Activated T-cell treated with anti-CD3 and anti-CD28 coated beads, Interleukin-2, amount 50 U/mL, for 24 hours (primary cell): ENCODE results near the gene TPD52L1.
"Not testable (repeated sequence)": the region's sequence is repeated elsewhere in the genome, so short reads cannot be mapped to it uniquely, and the experiment has no call there.

Experiments used
- DNase-seq: peaks from one replicate; pipeline ENCODE4 v3.0.0-alpha.2; 2020
- H3K27ac Mint-ChIP-seq: 2 replicates; pipeline ENCODE4 v1.8.0; 2020; ENCODE audit warnings: mild to moderate bottlenecking, mixed read lengths
- H3K27me3 Mint-ChIP-seq: 2 replicates; pipeline ENCODE4 v1.8.0; 2020; ENCODE audit warnings: mixed read lengths
- H3K36me3 Mint-ChIP-seq: 2 replicates; pipeline ENCODE4 v1.8.0; 2020; ENCODE audit warnings: low read depth, mixed read lengths
- H3K4me1 Mint-ChIP-seq: 2 replicates; pipeline ENCODE4 v1.8.0; 2020; ENCODE audit warnings: low read depth, mixed read lengths
- H3K4me3 Mint-ChIP-seq: 2 replicates; pipeline ENCODE4 v1.8.0; 2020; ENCODE audit warnings: mild to moderate bottlenecking, moderate library complexity, mixed read lengths
- H3K9me3 Mint-ChIP-seq: 2 replicates; pipeline ENCODE4 v1.8.0; 2020; ENCODE audit warnings: mixed read lengths

Gene TPD52L1

DNA sequence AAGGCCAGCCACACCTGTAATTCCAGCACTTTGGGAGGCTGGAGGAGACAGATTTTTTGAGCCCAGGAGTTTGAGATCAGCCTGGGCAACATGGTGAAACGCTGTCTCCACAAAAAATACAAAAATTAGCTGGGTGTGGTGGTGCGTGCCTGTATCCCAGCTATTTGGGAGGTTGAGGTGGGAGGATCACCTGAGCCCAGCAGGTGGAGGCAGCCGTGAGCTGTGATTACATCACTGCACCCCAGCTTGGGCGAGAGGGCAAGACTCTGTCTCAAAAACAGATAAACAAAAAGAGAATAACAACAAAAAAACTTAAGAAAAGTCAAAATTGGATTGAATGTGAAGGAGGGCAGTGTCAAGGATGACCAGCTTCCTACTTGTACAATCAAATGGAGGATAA lies 2.9 kb downstream of the TPD52L1 start:
- H3K36me3 Mint-ChIP-seq, result no peaks in the 10 kb centered on the region
- H3K4me3 Mint-ChIP-seq, result no peak overlapping the region
- H3K4me1 Mint-ChIP-seq, result peaks cover 9% of the 10 kb centered on the region
- H3K27ac Mint-ChIP-seq, result no peak overlapping the region
- H3K9me3 Mint-ChIP-seq, result no peaks in the 10 kb centered on the region
- peaks cover 41% of the 10 kb centered on the region for H3K27me3 Mint-ChIP-seq
- no peak for DNase-seq

- Mint-ChIP-seq H3K4me1 (peaks cover 9% of the 10 kb centered on the region), H3K9me3 (no peaks in the 10 kb centered on the region), H3K4me3 (no peak overlapping the region), H3K27ac (no peak overlapping the region), H3K27me3 (peaks cover 34% of the 10 kb centered on the region), H3K36me3 (no peaks in the 10 kb centered on the region)
- no peak for DNase-seq
Observed at GRCh38 chr6:125157280-125157679, 3.7 kb downstream of the TPD52L1 start.

DNA sequence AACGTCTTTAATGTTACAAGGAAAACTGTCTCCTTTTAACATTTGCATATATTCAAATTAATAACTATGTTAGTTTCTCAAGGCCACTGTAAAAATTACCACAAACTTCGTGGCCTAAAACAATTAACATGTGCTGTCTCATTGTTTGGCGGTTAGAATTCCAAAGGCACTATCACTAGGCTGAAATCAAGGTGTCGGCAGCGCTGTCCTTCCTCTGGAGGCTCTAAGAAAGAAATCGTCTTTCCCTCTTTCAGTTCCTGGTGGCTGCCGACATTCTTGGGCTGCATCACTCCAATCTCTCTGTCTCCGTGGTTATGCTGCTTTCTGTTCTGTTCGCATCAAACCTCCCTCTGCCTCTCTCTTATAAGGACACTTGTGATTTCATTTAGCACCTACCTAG lies 4.2 kb downstream of the TPD52L1 start:
- Mint-ChIP-seq H3K4me1 (peaks cover 9% of the 10 kb centered on the region), H3K36me3 (no peaks in the 10 kb centered on the region), H3K27me3 (peaks cover 31% of the 10 kb centered on the region), H3K9me3 (no peaks in the 10 kb centered on the region), H3K27ac (no peak overlapping the region), H3K4me3 (no peak overlapping the region)
- no peak for DNase-seq

DNA sequence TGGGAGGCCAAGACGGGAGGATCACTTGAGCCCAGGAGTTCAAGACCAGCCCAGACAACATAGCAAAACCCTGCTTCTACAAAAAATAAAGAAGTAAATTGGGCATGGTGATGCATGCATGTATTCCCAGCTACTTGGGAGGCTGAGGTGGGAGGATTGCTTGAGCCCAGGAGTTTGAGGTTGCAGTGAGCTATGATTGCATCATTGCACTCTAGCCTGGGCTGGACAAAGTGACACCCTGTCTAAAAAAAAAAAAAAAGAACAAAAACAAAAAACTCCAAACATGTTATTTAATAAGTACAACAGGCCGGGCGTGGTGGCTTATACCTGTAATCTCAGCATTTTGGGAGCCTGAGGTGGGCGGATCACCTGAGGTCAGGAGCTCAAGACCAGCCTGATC lies 9.8 kb downstream of the TPD52L1 start:
- H3K36me3 Mint-ChIP-seq, H3K27me3 Mint-ChIP-seq, H3K9me3 Mint-ChIP-seq, H3K27ac Mint-ChIP-seq, H3K4me3 Mint-ChIP-seq, DNase-seq, H3K4me1 Mint-ChIP-seq: not testable (repeated sequence)

GRCh38 chr6:125163811-125164210 lies 10.2 kb downstream of the TPD52L1 start:
- no peak for DNase-seq
- H3K27ac Mint-ChIP-seq, result no peak overlapping the region
- no peaks in the 10 kb centered on the region for H3K36me3 Mint-ChIP-seq
- H3K27me3 Mint-ChIP-seq, result peaks cover 9% of the 10 kb centered on the region
- no peak overlapping the region for H3K4me3 Mint-ChIP-seq
- no peaks in the 10 kb centered on the region for H3K9me3 Mint-ChIP-seq
- no peaks in the 10 kb centered on the region for H3K4me1 Mint-ChIP-seq

- Mint-ChIP-seq H3K4me1 (no peaks in the 10 kb centered on the region), H3K27me3 (peaks cover 16% of the 10 kb centered on the region), H3K36me3 (no peaks in the 10 kb centered on the region), H3K9me3 (no peaks in the 10 kb centered on the region), H3K27ac (no peak overlapping the region), H3K4me3 (no peak overlapping the region)
- DNase-seq, result no peak
Observed at GRCh38 chr6:125164696-125165095, 11.1 kb downstream of the TPD52L1 start.

- no peaks in the 10 kb centered on the region for H3K36me3 Mint-ChIP-seq
- H3K4me3 Mint-ChIP-seq, result no peak overlapping the region
- H3K9me3 Mint-ChIP-seq, result no peaks in the 10 kb centered on the region
- DNase-seq, result no peak
- H3K27me3 Mint-ChIP-seq, result peaks cover 16% of the 10 kb centered on the region
- H3K4me1 Mint-ChIP-seq, result no peaks in the 10 kb centered on the region
- H3K27ac Mint-ChIP-seq, result no peak overlapping the region
Observed at GRCh38 chr6:125165256-125165655, 11.7 kb downstream of the TPD52L1 start.

- Mint-ChIP-seq H3K4me3 (no peak overlapping the region), H3K36me3 (no peaks in the 10 kb centered on the region), H3K4me1 (no peaks in the 10 kb centered on the region), H3K27ac (no peak overlapping the region), H3K9me3 (no peaks in the 10 kb centered on the region), H3K27me3 (peaks cover 16% of the 10 kb centered on the region)
- no peak for DNase-seq
Observed at GRCh38 chr6:125165776-125166175, 12.2 kb downstream of the TPD52L1 start.

DNA sequence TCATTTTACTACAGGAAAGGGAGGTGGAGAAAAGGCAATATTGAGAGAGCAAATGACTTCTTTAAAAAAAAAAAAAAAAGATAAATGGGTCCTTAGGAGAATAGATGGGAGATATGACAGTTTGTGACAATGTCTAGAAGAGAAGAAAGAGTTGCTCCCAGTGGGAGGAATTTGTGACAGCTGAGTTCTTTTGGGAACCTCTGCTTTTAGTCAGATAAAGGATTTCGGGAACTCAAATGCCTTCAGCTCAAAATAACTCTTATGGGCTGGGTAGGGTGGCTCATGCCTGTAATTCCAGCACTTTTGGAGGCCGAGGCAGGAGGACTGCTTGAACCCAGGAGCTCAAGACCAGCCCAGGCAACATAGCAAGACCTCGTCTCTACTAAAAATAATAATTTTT lies 13.1 kb downstream of the TPD52L1 start:
- Mint-ChIP-seq H3K27ac (no peak overlapping the region), H3K27me3 (peaks cover 16% of the 10 kb centered on the region), H3K9me3 (no peaks in the 10 kb centered on the region), H3K4me3 (no peak overlapping the region), H3K36me3 (no peaks in the 10 kb centered on the region), H3K4me1 (no peaks in the 10 kb centered on the region)
- no peak for DNase-seq

GRCh38 chr6:125167579-125167978 lies 14.0 kb downstream of the TPD52L1 start:
- Mint-ChIP-seq H3K4me3 (no peak overlapping the region), H3K27ac (no peak overlapping the region), H3K36me3 (no peaks in the 10 kb centered on the region), H3K27me3 (peaks cover 16% of the 10 kb centered on the region), H3K4me1 (no peaks in the 10 kb centered on the region), H3K9me3 (no peaks in the 10 kb centered on the region)
- DNase-seq, result no peak

DNA sequence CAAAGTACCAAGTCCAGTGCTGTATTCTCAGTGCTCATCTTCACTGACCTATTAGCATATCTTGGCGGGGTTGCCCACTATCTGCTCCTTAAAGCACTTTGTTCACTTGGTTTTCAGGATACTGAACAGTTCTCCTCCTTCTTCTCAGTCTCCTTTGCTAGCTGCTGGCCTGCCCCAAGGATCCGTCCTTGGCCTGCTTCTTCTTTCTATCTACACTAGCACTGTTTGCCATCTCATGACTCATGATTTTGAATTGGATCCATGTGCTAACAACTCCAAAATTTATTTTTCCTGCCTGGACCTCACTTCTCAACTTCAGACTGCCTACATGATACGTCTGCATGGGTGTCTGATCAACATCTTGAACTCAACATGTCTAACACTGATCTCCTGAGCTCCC lies 15.5 kb downstream of the TPD52L1 start:
- DNase-seq, result no peak
- Mint-ChIP-seq H3K27ac (no peak overlapping the region), H3K4me3 (no peak overlapping the region), H3K9me3 (no peaks in the 10 kb centered on the region), H3K36me3 (no peaks in the 10 kb centered on the region), H3K27me3 (peaks cover 14% of the 10 kb centered on the region), H3K4me1 (no peaks in the 10 kb centered on the region)

DNA sequence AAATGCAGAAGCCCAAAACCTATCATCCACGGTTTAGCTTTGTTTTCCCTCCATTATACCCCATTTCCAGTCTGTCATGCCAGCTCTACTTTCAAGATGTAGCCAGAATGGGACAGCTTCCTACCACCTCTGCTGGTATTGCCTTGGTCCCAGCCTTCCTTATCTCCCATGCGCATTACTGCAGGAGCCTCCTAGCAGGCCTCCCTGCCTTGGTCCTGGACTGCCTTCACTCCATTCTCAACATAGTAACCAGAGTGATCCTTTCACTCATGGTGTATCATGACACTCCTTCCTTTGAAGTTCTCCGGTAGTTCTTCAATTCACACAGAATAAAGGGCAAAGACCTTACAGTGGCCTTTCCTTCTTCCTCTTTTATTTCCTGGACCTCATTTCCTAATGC lies 15.9 kb downstream of the TPD52L1 start:
- no peak for DNase-seq
- Mint-ChIP-seq H3K27me3 (peaks cover 14% of the 10 kb centered on the region), H3K36me3 (no peaks in the 10 kb centered on the region), H3K27ac (no peak overlapping the region), H3K9me3 (no peaks in the 10 kb centered on the region), H3K4me1 (no peaks in the 10 kb centered on the region), H3K4me3 (no peak overlapping the region)

DNA sequence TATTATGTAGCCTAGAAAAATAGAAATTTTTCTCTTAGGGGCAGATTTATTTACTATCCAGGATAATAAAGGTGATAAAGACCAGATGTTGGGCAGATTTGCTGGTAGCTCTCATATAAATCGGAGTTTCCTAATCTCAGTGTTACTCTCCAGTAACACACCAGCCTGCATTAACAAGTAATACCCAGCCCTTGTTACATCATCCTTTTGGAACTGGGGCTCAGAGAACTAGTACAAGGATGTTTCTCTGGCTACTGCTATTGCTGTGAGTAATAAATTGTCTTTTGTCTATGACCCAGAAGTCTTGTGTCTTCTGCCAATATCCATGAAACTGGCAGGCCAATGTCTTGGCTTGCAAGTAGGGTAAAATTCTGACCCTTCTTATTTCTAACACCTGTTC lies 16.8 kb downstream of the TPD52L1 start:
- Mint-ChIP-seq H3K9me3 (no peaks in the 10 kb centered on the region), H3K4me1 (no peaks in the 10 kb centered on the region), H3K27me3 (peaks cover 14% of the 10 kb centered on the region), H3K36me3 (no peaks in the 10 kb centered on the region), H3K27ac (no peak overlapping the region), H3K4me3 (no peak overlapping the region)
- DNase-seq, result no peak

DNA sequence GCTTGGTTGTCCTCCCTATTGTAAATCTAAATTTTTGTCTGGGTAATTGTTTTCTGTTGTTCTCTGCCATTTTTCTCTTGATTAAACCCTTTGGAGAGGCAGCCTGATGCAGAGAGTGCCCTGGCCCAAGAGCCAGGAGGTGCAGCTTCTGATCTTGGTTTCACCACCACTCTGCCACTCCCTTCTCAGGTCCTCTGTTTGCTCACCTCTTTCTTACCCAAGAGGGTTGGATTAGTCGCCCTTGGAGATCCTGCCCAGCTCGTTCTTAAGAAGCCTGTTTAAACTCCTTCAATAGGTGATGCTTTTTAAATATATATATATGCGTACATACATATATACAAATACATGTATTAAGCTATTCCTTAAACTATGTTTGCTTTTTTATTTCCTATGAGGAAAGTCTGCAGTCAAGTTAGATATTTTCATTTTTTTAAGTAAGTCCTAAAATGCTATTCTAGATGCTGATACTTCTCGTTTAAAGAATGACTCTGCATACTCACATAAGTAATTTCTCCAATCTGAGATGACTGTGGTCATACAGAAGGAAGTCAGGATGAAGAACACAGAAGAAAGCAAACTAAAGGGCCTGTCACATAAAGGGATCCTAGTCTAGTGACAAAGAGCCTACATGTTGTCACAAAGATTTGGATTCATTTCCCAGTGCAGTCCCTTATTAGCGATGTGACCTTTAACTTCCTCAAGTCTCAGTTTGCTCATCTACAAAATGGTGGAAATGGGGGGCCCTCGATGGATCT lies 19.9 kb downstream of the TPD52L1 start:
- Mint-ChIP-seq H3K27ac (no peak overlapping the region), H3K4me1 (no peaks in the 10 kb centered on the region), H3K9me3 (no peaks in the 10 kb centered on the region), H3K4me3 (no peak overlapping the region), H3K36me3 (no peaks in the 10 kb centered on the region), H3K27me3 (peaks cover 22% of the 10 kb centered on the region)
- no peak for DNase-seq

GRCh38 chr6:125174626-125175025 lies 21.1 kb downstream of the TPD52L1 start:
- Mint-ChIP-seq H3K9me3 (no peaks in the 10 kb centered on the region), H3K36me3 (no peaks in the 10 kb centered on the region), H3K4me3 (no peak overlapping the region), H3K27me3 (peaks cover 14% of the 10 kb centered on the region), H3K27ac (no peak overlapping the region), H3K4me1 (no peaks in the 10 kb centered on the region)
- no peak for DNase-seq
